Activated CD4-positive, alpha-beta memory T cell treated with anti-CD3 and anti-CD28 coated beads, Interleukin-2, amount 10 ng/mL, durations not matched to agents 7 days and 5 days (primary cell): Measurements from ENCODE around the gene NTN4. TPM values are rescaled to one million over a fixed set of nuclear protein-coding genes. Genes with fewer than 3 reads are reported as not detected.
"Not testable (repeated sequence)": the region's sequence is repeated elsewhere in the genome, so short reads cannot be mapped to it uniquely, and the experiment has no call there.

ENCODE experiments used
- CTCF ChIA-PET: fragments of 350-600 bp; sonication (Branson Sonifier 250); formaldehyde crosslinking; loops from one replicate; lab custom pipeline; 2021; ENCODE audit warnings: antibody characterized with exemption, inconsistent platforms; lab: Charles Lee
- POLR2A ChIA-PET: fragments of 350-600 bp; sonication (Branson Sonifier 250); formaldehyde crosslinking; loops from one replicate; lab custom pipeline; 2021; ENCODE audit warnings: antibody characterized with exemption; lab: Charles Lee
- DNase-seq: peaks from one replicate; pipeline ENCODE4 v3.0.0-alpha.2; 2020
- H3K27ac Mint-ChIP-seq: one replicate; pipeline ENCODE4 v1.8.0; 2021; ENCODE audit warnings: mild to moderate bottlenecking, mixed read lengths
- H3K27me3 Mint-ChIP-seq: one replicate; pipeline ENCODE4 v1.8.0; 2021; ENCODE audit warnings: mixed read lengths
- H3K36me3 Mint-ChIP-seq: one replicate; pipeline ENCODE4 v1.8.0; 2021; ENCODE audit warnings: low read depth, mixed read lengths
- H3K4me1 Mint-ChIP-seq: one replicate; pipeline ENCODE4 v1.8.0; 2021; ENCODE audit warnings: mixed read lengths
- H3K4me3 Mint-ChIP-seq: one replicate; pipeline ENCODE4 v1.8.0; 2021; ENCODE audit warnings: mild to moderate bottlenecking, mixed read lengths
- H3K9me3 Mint-ChIP-seq: one replicate; pipeline ENCODE4 v1.8.0; 2021; ENCODE audit warnings: mixed read lengths
- total RNA-seq, 2 experiments: library from RNA; stranded (reverse); gene quantifications; one replicate each; pipeline ENCODE4 v1.2.3, GENCODE V29; 2021

Gene NTN4
- total RNA-seq, 2 experiments from 2014 or later = 0.25 to 0.63 TPM

DNA sequence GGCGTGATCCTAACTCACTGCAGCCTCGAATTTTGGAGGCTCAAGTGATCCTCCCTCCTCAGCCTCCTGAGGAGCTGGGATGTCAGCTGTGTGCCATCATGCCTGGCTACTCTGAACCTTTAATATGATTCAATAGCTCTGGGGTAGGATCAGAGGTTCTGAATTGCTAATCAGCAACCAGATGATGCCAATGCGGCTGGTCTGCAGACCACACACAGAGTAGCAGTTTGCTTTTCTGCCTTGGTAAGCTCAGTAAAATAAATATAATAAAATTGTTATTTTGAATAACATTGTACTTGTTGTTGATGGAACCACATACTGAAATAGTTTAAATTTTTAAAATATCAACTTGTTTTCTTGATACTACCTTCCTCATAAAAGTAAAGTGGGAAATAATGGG lies 86.6 kb downstream of the NTN4 start:
- H3K27ac Mint-ChIP-seq = no peak overlapping the region
- no peak for DNase-seq
- peaks cover 3% of the 10 kb centered on the region for H3K4me1 Mint-ChIP-seq
- no peaks in the 10 kb centered on the region for H3K36me3 Mint-ChIP-seq
- no peaks in the 10 kb centered on the region for H3K9me3 Mint-ChIP-seq
- ChIA-PET CTCF (no interaction called here), POLR2A (no interaction called here)
- no peak overlapping the region for H3K4me3 Mint-ChIP-seq
- H3K27me3 Mint-ChIP-seq = peaks cover 20% of the 10 kb centered on the region

DNA sequence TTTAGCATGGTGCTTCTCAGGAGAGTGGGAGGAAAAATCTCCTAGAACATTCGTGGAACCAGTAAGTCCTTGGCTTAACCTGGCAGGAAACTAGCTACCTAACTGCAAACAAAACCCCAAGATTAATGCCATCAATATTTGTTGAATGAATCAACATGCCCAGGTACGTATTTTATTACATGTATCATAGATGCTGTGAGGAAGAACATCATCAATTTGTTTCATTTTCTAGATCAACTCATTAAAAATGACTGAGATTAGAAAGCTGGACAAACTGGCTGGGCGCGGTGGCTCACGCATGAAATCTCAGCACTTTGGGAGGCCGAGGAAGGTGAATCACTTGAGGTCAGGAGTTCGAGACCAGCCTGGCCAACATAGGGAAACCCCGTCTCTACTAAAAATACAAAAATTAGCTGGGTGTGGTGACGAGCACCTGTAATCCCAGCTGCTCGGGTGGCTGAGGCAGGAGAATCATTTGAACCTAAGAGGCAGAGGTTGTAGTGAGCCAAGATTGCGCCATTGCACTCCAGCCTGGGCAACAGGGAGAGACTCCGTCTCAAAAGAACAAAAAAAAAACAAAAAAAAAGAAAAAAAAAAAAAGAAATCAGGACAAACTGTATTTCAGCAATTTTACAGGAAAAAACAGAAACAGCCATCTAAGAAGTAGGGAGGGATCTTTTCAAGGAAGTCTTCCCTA lies 88.7 kb downstream of the NTN4 start:
- no peaks in the 10 kb centered on the region for H3K36me3 Mint-ChIP-seq
- no peaks in the 10 kb centered on the region for H3K9me3 Mint-ChIP-seq
- peaks cover 17% of the 10 kb centered on the region for H3K27me3 Mint-ChIP-seq
- no peak for DNase-seq
- H3K27ac Mint-ChIP-seq = no peak overlapping the region
- H3K4me1 Mint-ChIP-seq = peaks cover 3% of the 10 kb centered on the region
- POLR2A ChIA-PET = no interaction called here
- CTCF ChIA-PET = no interaction called here
- H3K4me3 Mint-ChIP-seq = no peak overlapping the region

DNA sequence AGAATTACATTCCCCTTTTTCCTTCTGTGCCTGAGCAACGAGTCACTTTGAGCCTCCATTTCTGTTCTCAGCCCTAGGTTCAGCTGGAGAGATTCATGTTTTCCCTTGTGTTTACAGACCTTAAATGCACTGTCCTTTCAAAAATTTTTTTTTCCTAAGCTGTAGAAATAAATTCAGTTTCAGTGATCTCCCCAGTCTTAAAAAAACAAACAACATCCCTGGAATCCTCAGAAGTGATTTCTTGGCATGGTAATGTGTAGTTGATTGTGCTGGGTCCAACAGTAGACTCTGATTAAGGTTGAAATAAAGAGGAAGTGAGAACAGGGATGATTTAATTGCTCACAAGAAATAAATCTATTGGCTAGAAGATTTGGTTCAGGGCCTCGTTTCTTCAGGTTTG lies 89.3 kb downstream of the NTN4 start:
- Mint-ChIP-seq H3K27ac (no peak overlapping the region), H3K9me3 (no peaks in the 10 kb centered on the region), H3K4me1 (peaks cover 3% of the 10 kb centered on the region), H3K27me3 (peaks cover 17% of the 10 kb centered on the region), H3K4me3 (no peak overlapping the region), H3K36me3 (no peaks in the 10 kb centered on the region)
- DNase-seq = no peak
- ChIA-PET CTCF (no interaction called here), POLR2A (no interaction called here)

DNA sequence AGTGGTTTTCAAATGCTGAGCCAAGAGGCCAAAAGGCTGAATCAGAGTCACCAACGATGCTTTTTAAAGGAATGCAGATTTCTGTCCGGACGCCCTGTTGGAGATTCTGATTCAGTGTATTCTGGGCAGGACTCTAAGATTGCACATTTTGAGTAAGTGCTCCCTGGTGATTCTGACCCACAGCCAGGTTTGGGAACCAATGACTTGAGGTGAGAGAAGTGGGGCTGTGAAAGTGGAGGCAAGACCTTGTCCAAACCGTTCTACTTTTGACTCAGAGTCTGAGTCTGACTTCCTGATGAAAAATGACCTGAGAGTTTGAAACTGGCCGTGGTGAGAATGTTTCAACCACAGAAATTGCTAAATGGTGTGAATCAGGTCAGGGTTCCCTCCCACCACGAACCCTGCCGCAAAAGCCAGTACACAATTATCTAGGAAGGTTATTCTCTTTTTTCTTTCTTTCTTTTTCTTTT lies 90.2 kb downstream of the NTN4 start:
- CTCF ChIA-PET = no interaction called here
- no peak overlapping the region for H3K4me3 Mint-ChIP-seq
- POLR2A ChIA-PET = no interaction called here
- peaks cover 17% of the 10 kb centered on the region for H3K27me3 Mint-ChIP-seq
- H3K4me1 Mint-ChIP-seq = peaks cover 3% of the 10 kb centered on the region
- no peaks in the 10 kb centered on the region for H3K9me3 Mint-ChIP-seq
- DNase-seq = no peak
- H3K27ac Mint-ChIP-seq = no peak overlapping the region
- H3K36me3 Mint-ChIP-seq = no peaks in the 10 kb centered on the region

DNA sequence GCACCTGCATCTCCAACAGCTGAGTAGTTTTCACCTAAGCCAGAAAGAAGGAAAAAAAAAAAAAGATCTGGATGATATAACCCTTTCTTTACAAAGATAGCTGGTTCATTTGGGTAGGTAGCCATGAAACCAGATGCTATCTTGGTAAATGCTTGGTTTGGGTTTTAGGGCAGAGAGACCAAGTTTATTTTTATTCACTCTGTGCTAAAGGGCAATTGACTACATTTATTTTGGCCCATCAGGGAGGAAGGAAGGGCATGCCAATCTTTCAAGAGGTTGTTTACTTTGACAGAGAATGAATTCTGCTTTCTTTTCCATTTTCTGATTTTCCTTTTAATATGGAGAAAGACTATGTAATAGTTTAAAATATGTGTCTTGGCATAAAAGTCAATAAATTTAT lies 91.0 kb downstream of the NTN4 start:
- Mint-ChIP-seq H3K27ac (no peak overlapping the region), H3K9me3 (no peaks in the 10 kb centered on the region), H3K36me3 (no peaks in the 10 kb centered on the region), H3K4me3 (no peak overlapping the region), H3K27me3 (peaks cover 14% of the 10 kb centered on the region), H3K4me1 (peaks cover 3% of the 10 kb centered on the region)
- ChIA-PET CTCF (no interaction called here), POLR2A (no interaction called here)
- DNase-seq = no peak

DNA sequence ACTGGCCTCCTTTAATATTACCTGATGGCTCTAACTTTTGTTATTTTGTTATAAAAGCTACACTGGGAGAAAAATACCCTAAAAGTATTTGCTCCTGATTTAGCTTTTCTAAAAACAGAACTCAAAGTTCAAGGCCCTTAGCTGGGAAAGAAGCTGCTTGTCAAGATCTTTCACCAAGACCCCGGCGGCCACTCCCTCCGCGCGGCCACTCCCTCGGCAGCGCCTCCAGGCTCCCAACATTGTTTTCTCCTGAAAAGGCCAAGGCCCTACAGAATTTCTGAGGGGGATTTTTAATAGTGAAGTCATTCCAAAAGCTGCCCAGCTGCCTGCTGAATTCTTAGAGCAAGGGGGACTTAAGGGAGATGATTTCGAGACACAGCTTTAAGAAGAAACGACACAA lies 96.4 kb downstream of the NTN4 start:
- Mint-ChIP-seq H3K4me1 (no peaks in the 10 kb centered on the region), H3K4me3 (no peak overlapping the region), H3K27me3 (peaks cover 2% of the 10 kb centered on the region), H3K36me3 (no peaks in the 10 kb centered on the region), H3K9me3 (no peaks in the 10 kb centered on the region), H3K27ac (no peak overlapping the region)
- DNase-seq = no peak
- ChIA-PET POLR2A (no interaction called here), CTCF (interaction anchor here (0.6 kb wide), 1 partner anchor 1345 kb away, joined by 3 read pairs; no protein-coding TSS in a partner anchor)

DNA sequence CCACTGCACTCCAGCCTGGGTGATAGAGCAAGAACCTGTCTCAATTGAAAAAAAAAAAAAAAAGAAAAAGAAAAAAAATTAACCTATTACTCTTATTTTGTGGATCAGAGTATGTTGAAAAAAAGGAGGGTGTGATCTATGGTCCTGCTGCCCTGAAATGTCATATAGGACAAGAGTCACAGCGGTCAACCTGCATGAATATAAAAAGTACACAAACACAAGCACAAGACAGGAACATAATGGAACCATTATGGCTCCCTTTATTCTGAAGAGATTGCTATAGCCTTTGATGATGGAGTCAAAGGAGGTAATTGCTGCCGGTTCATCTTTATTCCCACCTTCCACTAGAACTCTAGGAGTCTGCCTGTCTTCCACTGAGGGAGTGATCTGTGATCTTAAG lies 96.9 kb downstream of the NTN4 start:
- H3K9me3 Mint-ChIP-seq = no peaks in the 10 kb centered on the region
- H3K27me3 Mint-ChIP-seq = peaks cover 2% of the 10 kb centered on the region
- POLR2A ChIA-PET = no interaction called here
- CTCF ChIA-PET = interaction anchor here (0.6 kb wide), 1 partner anchor 1345 kb away, joined by 3 read pairs; no protein-coding TSS in a partner anchor
- no peak overlapping the region for H3K4me3 Mint-ChIP-seq
- no peaks in the 10 kb centered on the region for H3K36me3 Mint-ChIP-seq
- no peak overlapping the region for H3K27ac Mint-ChIP-seq
- H3K4me1 Mint-ChIP-seq = no peaks in the 10 kb centered on the region
- DNase-seq = no peak

DNA sequence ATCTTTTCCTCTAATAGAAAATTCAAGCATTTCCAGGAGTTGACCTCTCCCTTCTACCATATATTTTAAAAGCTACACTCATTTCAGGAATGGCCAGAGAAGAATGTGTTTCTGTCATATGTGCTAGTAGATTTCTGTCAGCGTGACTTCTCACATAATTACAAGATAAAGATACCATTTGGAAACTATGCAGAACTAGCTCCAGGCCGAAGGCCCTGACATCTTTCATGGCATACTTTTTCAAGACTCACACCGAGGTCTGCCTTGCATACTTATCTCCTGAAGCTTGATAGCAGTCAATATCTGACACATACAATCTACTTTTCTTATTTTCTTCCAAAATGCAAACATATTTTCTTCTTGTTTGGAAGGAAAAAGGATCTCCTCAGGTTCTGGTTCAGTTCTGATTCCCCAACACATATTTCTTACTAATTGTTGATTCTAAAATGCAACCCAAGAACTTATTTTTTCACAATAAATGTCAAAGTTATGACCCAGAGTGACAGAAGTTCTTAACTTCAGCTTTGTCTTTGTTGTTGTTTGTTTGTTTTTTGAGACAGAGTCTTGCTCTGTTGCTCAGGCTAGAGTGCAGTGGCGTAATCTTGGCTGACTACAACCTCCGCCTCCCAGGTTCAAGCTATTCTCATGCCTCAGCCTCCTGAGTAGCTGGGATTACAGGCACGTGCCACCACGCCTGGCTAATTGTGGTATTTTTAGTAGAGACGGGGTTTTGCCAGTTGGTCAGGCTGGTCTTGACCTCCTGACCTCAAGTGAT lies 99.5 kb downstream of the NTN4 start:
- POLR2A ChIA-PET = no interaction called here
- H3K9me3 Mint-ChIP-seq = no peaks in the 10 kb centered on the region
- no peak overlapping the region for H3K27ac Mint-ChIP-seq
- DNase-seq = no peak
- H3K4me3 Mint-ChIP-seq = no peak overlapping the region
- CTCF ChIA-PET = no interaction called here
- H3K36me3 Mint-ChIP-seq = no peaks in the 10 kb centered on the region
- H3K4me1 Mint-ChIP-seq = no peaks in the 10 kb centered on the region
- H3K27me3 Mint-ChIP-seq = peaks cover 4% of the 10 kb centered on the region

DNA sequence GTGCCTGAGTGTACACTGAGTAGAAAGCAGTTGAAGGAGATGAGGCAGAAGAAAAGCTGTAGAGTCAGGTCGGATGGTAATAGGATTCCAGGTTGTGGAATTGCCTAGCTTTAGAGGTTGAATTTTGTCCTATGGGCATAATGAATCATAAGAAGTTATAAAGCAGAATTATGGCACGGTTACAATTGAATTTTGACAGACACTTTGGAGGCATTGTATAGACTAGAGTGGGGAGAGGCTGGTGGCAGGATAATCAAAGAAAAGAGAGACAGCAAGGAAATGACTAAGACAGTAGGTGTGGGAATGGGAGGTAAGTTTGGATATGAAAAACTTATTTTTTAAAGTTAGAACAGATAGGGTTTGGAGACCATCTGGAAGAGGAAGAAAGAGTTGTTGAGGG lies 102.6 kb downstream of the NTN4 start:
- DNase-seq = no peak
- Mint-ChIP-seq H3K27me3 (peaks cover 3% of the 10 kb centered on the region), H3K27ac (no peak overlapping the region), H3K4me3 (no peak overlapping the region), H3K36me3 (no peaks in the 10 kb centered on the region), H3K9me3 (no peaks in the 10 kb centered on the region), H3K4me1 (no peaks in the 10 kb centered on the region)
- CTCF ChIA-PET = no interaction called here
- POLR2A ChIA-PET = no interaction called here

DNA sequence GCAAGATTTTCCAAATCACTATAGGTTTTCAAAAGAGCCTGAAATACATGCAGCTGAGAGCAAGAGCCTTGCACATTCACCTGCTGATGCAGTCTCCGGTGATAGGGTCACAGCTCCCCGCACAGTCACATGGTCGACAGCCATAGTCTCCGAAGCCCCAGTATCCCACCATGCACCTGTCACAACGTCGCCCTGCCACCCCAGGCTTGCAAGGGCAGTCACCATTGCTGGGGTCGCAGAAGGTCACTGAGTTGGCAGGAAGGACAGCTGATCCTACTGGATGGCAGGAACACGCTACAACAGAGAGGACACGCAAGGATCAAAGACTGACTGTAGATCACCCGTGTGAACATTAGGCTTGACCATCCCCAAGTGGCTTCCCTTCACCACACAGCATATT lies 107.1 kb downstream of the NTN4 start:
- H3K9me3 Mint-ChIP-seq = no peaks in the 10 kb centered on the region

DNA sequence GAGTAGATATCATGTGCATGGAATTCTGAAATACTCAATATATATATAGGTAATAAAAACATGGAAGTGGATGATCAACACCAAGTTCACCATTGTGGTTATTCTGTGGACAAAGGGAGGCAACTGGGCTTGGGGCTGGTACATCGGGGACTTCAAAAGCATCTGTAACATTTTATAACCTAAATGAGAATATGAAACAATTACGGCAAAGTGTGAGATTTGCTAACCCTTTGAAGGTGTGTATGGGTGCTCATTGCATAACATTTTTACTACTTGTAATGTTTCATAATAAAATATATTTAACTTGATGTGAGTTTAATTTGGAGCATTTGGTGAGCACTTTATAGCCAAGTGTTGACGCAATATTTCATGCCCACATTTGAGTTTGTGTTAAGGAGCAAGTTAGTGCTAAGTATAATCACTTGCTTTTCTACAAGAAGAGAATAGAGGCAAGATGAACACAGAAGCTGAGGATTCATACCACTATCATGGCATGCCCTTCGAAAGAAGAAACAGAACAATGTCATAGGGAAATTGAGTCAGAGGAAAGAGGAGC lies 109.3 kb downstream of the NTN4 start:
- DNase-seq = no peak
- Mint-ChIP-seq H3K9me3 (no peaks in the 10 kb centered on the region), H3K4me3 (no peak overlapping the region), H3K27ac (no peak overlapping the region), H3K27me3 (peaks cover 3% of the 10 kb centered on the region), H3K4me1 (no peaks in the 10 kb centered on the region), H3K36me3 (no peaks in the 10 kb centered on the region)
- POLR2A ChIA-PET = no interaction called here
- CTCF ChIA-PET = interaction anchor here (0.6 kb wide), 1 partner anchor 594 kb away, joined by 3 read pairs; no protein-coding TSS in a partner anchor

More for the DNA sequence above, 107.1 kb downstream of the NTN4 start:
- Mint-ChIP-seq H3K4me1 (no peaks in the 10 kb centered on the region), H3K36me3 (no peaks in the 10 kb centered on the region), H3K4me3 (no peak overlapping the region), H3K27me3 (peaks cover 3% of the 10 kb centered on the region), H3K27ac (no peak overlapping the region)
- ChIA-PET POLR2A (no interaction called here), CTCF (no interaction called here)
- no peak for DNase-seq

DNA sequence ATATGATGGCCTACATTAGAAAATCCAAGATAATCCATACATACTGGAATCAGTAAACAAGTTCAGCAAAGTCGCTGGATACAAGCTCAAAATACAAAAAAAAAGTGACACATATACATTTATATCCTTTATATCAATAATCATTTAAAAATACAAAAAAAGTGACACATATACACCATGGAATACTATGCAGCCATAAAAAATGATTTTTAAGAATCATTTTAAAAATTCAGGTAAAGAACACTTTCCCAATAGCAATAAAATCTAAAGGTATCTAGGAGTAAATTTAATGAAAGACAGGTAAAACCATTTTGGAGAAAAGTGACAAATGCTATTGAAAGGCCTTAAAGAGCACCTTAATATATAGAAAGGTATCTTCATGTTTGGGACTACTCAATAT lies 111.9 kb downstream of the NTN4 start:
- no peak overlapping the region for H3K4me3 Mint-ChIP-seq
- DNase-seq = no peak
- H3K27me3 Mint-ChIP-seq = peaks cover 4% of the 10 kb centered on the region
- no peaks in the 10 kb centered on the region for H3K36me3 Mint-ChIP-seq
- no peaks in the 10 kb centered on the region for H3K9me3 Mint-ChIP-seq
- ChIA-PET POLR2A (no interaction called here), CTCF (no interaction called here)
- H3K27ac Mint-ChIP-seq = no peak overlapping the region
- no peaks in the 10 kb centered on the region for H3K4me1 Mint-ChIP-seq

DNA sequence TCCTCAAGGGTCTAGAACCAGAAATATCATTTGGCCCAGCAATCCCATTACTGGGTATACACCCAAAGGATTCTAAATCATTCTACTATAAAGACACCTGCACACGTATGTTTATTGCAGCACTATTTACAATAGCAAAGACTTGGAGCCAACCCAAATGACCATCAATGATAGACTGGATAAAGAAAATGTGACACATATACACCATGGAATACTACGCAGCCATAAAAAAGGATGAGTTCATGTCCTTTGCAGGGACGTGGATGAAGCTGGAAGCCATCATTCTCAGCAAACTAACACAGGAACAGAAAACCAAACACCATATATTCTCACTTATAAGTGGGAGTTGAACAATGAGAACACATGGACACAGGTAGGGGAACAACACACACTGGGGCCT lies 112.8 kb downstream of the NTN4 start:
- H3K27ac Mint-ChIP-seq, POLR2A ChIA-PET, H3K4me1 Mint-ChIP-seq: not testable (repeated sequence)

More for the DNA sequence above, 112.8 kb downstream of the NTN4 start:
- H3K4me3 Mint-ChIP-seq, H3K9me3 Mint-ChIP-seq, CTCF ChIA-PET, DNase-seq, H3K27me3 Mint-ChIP-seq, H3K36me3 Mint-ChIP-seq: not testable (repeated sequence)
